HepG2 (cell line): Measurements from ENCODE around the gene POLR3E. TPM values are rescaled to one million over a fixed set of nuclear protein-coding genes. Genes with fewer than 3 reads are reported as not detected.

Experiments used
- BRD4 ChIP-seq: sonication (generic); formaldehyde crosslinking; IDR thresholded peaks from 2 replicates; pipeline ENCODE4 v1.4.0; 2020; ENCODE audit warnings: missing genetic modification reagents
- CENPBD1 ChIP-seq: sonication (generic); formaldehyde crosslinking; IDR thresholded peaks from 2 replicates; pipeline ENCODE4 v1.8.0; 2022; ENCODE audit warnings: missing genetic modification reagents, low read depth, mild to moderate bottlenecking, borderline replicate concordance
- FLYWCH1 ChIP-seq: sonication (generic); formaldehyde crosslinking; IDR thresholded peaks from 2 replicates; pipeline ENCODE4 v1.8.1; 2023; ENCODE audit warnings: mild to moderate bottlenecking, missing genetic modification reagents
- HNF4G ChIP-seq, 2 experiments: sonication (generic) in 1 of 2; formaldehyde crosslinking in 1 of 2; IDR thresholded peaks; 2 replicates each; pipeline versions ENCODE4 v1.4.0 to v1.6.1; 2011 to 2020; ENCODE audit warnings: borderline replicate concordance in 2 of 2, low read depth in 2 of 2, mild to moderate bottlenecking in 2 of 2, low read length in 1 of 2, missing genetic modification reagents in 1 of 2, moderate library complexity in 1 of 2
- MAFK ChIP-seq, 2 experiments: IDR thresholded peaks in 1 of 2; conservative IDR thresholded peaks in 1 of 2; 2 replicates each; pipeline ENCODE4 v1.6.1; 2011; ENCODE audit warnings: improper control_type of control experiment in 2 of 2, low read length in 2 of 2
- MAZ ChIP-seq, 2 experiments: sonication (generic) in 1 of 2; formaldehyde crosslinking in 1 of 2; IDR thresholded peaks; 2 replicates each; pipeline versions ENCODE4 v1.5.0 to v1.6.1; 2012 to 2020; ENCODE audit warnings: low read depth in 2 of 2, mild to moderate bottlenecking in 2 of 2, borderline replicate concordance in 1 of 2, improper control_type of control experiment in 1 of 2, low read length in 1 of 2, missing genetic modification reagents in 1 of 2, moderate library complexity in 1 of 2
- MBNL3 ChIP-seq: fragments of 250-450 bp; sonication (Bioruptor Pico); conservative IDR thresholded peaks from 2 replicates; pipeline ENCODE4 v1.8.0; 2022; ENCODE audit warnings: mild to moderate bottlenecking, inconsistent platforms
- MIER3 ChIP-seq: IDR thresholded peaks from 2 replicates; pipeline ENCODE4 v1.6.1; 2016; ENCODE audit warnings: missing compliant biosample characterization, borderline replicate concordance
- MTF2 ChIP-seq: sonication (generic); formaldehyde crosslinking; IDR thresholded peaks from 2 replicates; pipeline ENCODE4 v1.5.0; 2020; ENCODE audit warnings: missing genetic modification reagents, borderline replicate concordance
- NFYB ChIP-seq: sonication (generic); formaldehyde crosslinking; IDR thresholded peaks from 2 replicates; pipeline ENCODE4 v1.4.0; 2020; ENCODE audit warnings: missing genetic modification reagents
- NPAS2 ChIP-seq: sonication (generic); formaldehyde crosslinking; IDR thresholded peaks from 2 replicates; pipeline ENCODE4 v1.8.0; 2022; ENCODE audit warnings: mild to moderate bottlenecking, missing genetic modification reagents, borderline replicate concordance
- PITX1 ChIP-seq: sonication (generic); formaldehyde crosslinking; IDR thresholded peaks from 2 replicates; pipeline ENCODE4 v1.5.1; 2020; ENCODE audit warnings: mild to moderate bottlenecking, missing genetic modification reagents
- RELA ChIP-seq: sonication (generic); formaldehyde crosslinking; IDR thresholded peaks from 2 replicates; pipeline ENCODE4 v1.4.0; 2020; ENCODE audit warnings: missing genetic modification reagents
- TFDP1 ChIP-seq: IDR thresholded peaks from 2 replicates; pipeline ENCODE4 v1.6.1; 2016; ENCODE audit warnings: missing compliant biosample characterization, missing genetic modification reagents, borderline replicate concordance
- ZKSCAN5 ChIP-seq: sonication (generic); formaldehyde crosslinking; IDR thresholded peaks from 2 replicates; pipeline ENCODE4 v1.5.1; 2020; ENCODE audit warnings: mild to moderate bottlenecking, missing genetic modification reagents
- ZMAT3 ChIP-seq: sonication (generic); formaldehyde crosslinking; conservative IDR thresholded peaks from 2 replicates; pipeline ENCODE4 v1.7.0; 2021; ENCODE audit warnings: missing genetic modification reagents
- ZNF343 ChIP-seq: sonication (generic); formaldehyde crosslinking; IDR thresholded peaks from 2 replicates; pipeline ENCODE4 v1.4.0; 2020; ENCODE audit warnings: mild to moderate bottlenecking, missing genetic modification reagents
- ZNF468 ChIP-seq: sonication (generic); formaldehyde crosslinking; IDR thresholded peaks from 2 replicates; pipeline ENCODE4 v1.8.0; 2022; ENCODE audit warnings: mild to moderate bottlenecking, moderate library complexity, missing genetic modification reagents
- ZNF550 ChIP-seq: sonication (generic); formaldehyde crosslinking; IDR thresholded peaks from 2 replicates; pipeline ENCODE4 v1.4.0; 2020; ENCODE audit warnings: mild to moderate bottlenecking, missing genetic modification reagents, borderline replicate concordance
- ZNF609 ChIP-seq: sonication (generic); formaldehyde crosslinking; IDR thresholded peaks from 2 replicates; pipeline ENCODE4 v1.4.0; 2020; ENCODE audit warnings: mild to moderate bottlenecking, missing genetic modification reagents, borderline replicate concordance
- ZNF674 ChIP-seq: sonication (generic); formaldehyde crosslinking; IDR thresholded peaks from 2 replicates; pipeline ENCODE4 v1.5.0; 2020; ENCODE audit warnings: low read depth, mild to moderate bottlenecking, missing genetic modification reagents
- ZNF7 ChIP-seq: IDR thresholded peaks from 2 replicates; pipeline ENCODE4 v1.6.1; 2016; ENCODE audit warnings: missing biosample characterization, missing genetic modification reagents
- ZNF703 ChIP-seq: sonication (generic); formaldehyde crosslinking; IDR thresholded peaks from 2 replicates; pipeline ENCODE4 v1.5.1; 2020; ENCODE audit warnings: missing genetic modification reagents, mild to moderate bottlenecking, moderate library complexity, borderline replicate concordance
- ZSCAN25 ChIP-seq: sonication (generic); formaldehyde crosslinking; IDR thresholded peaks from 2 replicates; pipeline ENCODE4 v1.8.0; 2022; ENCODE audit warnings: mild to moderate bottlenecking, missing genetic modification reagents
- polyA plus RNA-seq, 8 experiments: library from polyadenylated mRNA; depleted of rRNA in 3 of 8; stranded (reverse) in 7 of 8; unstranded in 1 of 8; fragments of >200 nt; fragmentation: Illumina TruSeq in 4 of 8; extraction: Trizol in 4 of 8; gene quantifications; 2 replicates each; pipeline versions ENCODE4 v1.2.1 to v1.2.3, GENCODE V29; 2011 to 2016; ENCODE audit warnings: low read depth in 4 of 8, missing spikeins in 1 of 8, mixed read lengths in 1 of 8; ENCODE audit not compliant: insufficient read depth in 1 of 8
- total RNA-seq, 5 experiments: library from RNA; depleted of rRNA; stranded (reverse); fragments of >200 nt; fragmentation: Illumina TruSeq; extraction: Trizol; gene quantifications; 2 replicates each; pipeline ENCODE4 v1.2.3, GENCODE V29; 2016; ENCODE audit warnings: low read depth in 1 of 5

Gene POLR3E
- total and polyA plus RNA-seq, 2 of the 13 experiments (the other 11 are each of a cell fraction or from before 2014, with no cell fraction given), result 135 to 262 TPM

GRCh38 chr16:22353933-22354541, 56.8 kb downstream of the POLR3E start (continued):
- no peak for TF ChIP-seq ZNF703 (CRISPR knock-in tag)
- TF ChIP-seq ZNF674 (CRISPR knock-in tag), result no peak
- no peak for TF ChIP-seq MAZ (IDR thresholded peaks at IDR 0.05; ENCODE audit: borderline replicate concordance, low read depth, low read length)
- TF ChIP-seq MAZ (CRISPR knock-in tag; IDR thresholded peaks at IDR 0.05; ENCODE audit: low read depth), result no peak
- TF ChIP-seq MTF2 (CRISPR knock-in tag), result no peak
- TF ChIP-seq MIER3 (CRISPR knock-in tag), result no peak
- TF ChIP-seq NFYB (CRISPR knock-in tag), result no peak
- no peak for TF ChIP-seq MBNL3 (CRISPR knock-in tag)
- no peak for TF ChIP-seq ZSCAN25
- TF ChIP-seq RELA (CRISPR knock-in tag), result no peak
- TF ChIP-seq ZNF468 (CRISPR knock-in tag), result no peak
- TF ChIP-seq TFDP1 (CRISPR knock-in tag), result no peak
- TF ChIP-seq NPAS2 (CRISPR knock-in tag), result no peak
- TF ChIP-seq ZNF343 (CRISPR knock-in tag), result no peak
- 0 out of 4 replicates have a peak, but pooled peaks of 1 of the 2 experiments have one; percentile 4 for TF ChIP-seq MAFK (conservative IDR thresholded peaks at IDR 0.05 in 1 of 2, IDR thresholded peaks at IDR 0.05 in 1 of 2; ENCODE audit: low read length in 2 of 2)
- no peak for TF ChIP-seq BRD4 (CRISPR knock-in tag)
- peak; percentile 80; the same call in 1 of the 2 replicates for TF ChIP-seq PITX1 (CRISPR knock-in tag)
- no peak; the same call in 1 of the 2 replicates for TF ChIP-seq ZNF609 (CRISPR knock-in tag)
- peak; percentile 49; the same call in 1 of the 2 replicates for TF ChIP-seq HNF4G (IDR thresholded peaks at IDR 0.05; ENCODE audit: borderline replicate concordance, low read depth, low read length)
- TF ChIP-seq HNF4G (CRISPR knock-in tag; IDR thresholded peaks at IDR 0.05; ENCODE audit: borderline replicate concordance, low read depth), result peak; percentile 62; the same call in 1 of the 2 replicates
- TF ChIP-seq ZNF7 (CRISPR knock-in tag), result no peak
- TF ChIP-seq CENPBD1, result no peak
- TF ChIP-seq ZMAT3 (CRISPR knock-in tag), result no peak
- TF ChIP-seq ZKSCAN5 (CRISPR knock-in tag), result no peak
- TF ChIP-seq ZNF550, result no peak
- no peak for TF ChIP-seq FLYWCH1 (CRISPR knock-in tag)
